ENCODE results near the gene TOMM20L. TPM values are rescaled to one million over a fixed set of nuclear protein-coding genes. Genes with fewer than 3 reads are reported as not detected.

Gene TOMM20L
- total RNA-seq = not detected in 2 replicates

DNA sequence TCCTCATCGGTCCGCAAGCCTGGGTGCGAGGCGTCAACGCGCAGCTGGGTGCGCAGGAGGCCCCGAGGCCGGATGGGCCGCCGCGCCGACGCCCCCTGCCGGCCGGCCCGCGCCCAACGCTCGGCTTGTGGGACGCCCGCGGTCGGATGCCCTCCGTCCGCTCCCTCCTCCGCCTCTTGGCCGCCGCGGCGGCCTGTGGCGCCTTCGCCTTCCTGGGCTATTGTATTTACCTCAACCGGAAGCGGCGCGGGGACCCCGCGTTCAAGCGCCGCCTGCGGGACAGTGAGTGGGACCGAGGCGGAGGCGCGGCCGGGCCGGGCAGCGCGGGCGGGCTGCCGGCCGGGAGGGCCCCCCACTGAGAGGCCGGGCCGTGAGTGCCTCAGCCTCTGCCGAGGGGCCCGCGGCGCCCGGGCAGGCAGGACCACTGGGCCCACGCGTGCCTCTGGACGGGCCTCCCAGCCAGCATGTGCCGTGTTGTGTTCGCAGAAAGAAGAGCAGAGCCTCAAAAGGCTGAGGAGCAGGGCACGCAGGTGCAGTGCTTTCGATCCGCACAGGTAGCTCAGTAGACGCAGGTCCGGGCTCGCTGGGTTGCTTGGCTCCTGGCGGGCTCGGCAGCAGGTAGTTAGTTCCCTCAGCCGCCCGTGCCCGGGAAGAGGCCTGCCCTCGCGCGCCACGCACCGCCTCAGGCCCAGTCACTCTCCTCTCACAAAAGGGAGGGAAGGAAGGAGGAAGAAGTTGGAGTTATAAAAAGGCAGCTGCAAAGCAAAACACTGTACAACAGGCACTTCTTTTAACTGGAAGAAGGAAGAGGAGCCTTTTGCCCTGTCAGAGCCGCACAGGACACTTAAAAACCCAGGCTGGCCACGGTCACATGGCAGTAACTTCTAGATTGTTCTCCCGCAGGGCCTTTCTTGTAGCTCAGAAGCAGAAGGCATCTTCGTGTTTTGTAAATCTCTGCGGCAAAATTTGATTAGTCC is at the start of gene TOMM20L:
TSS of gene TOMM20L (plus strand) at position 119 of the 977 bp plus-strand sequence. CDS start at position 147, 28 bp downstream.

GRCh38 chr14:58427281-58428117 is 31.8 kb downstream of the TOMM20L start, which contains the start of the genes KIAA0586 and TIMM9:
Gene KIAA0586, plus strand, starts transcription at chr14:58427719. Its CDS starts 546 bp downstream, at chr14:58428265.
Gene TIMM9, minus strand, starts transcription at chr14:58427531. Its CDS starts 15,586 bp downstream, at chr14:58411945.

Other genes with a start within 250 kb of the TOMM20L start
- 0.15 and 1.6 TPM in 2 replicates for gene ARMH4, start 243.7 kb upstream of the TOMM20L start, total RNA-seq
- 41.3 and 53.8 TPM in 2 replicates for gene ACTR10, start 195.8 kb upstream of the TOMM20L start, total RNA-seq
- gene PSMA3, start 151.1 kb upstream of the TOMM20L start, total RNA-seq = 168 and 266 TPM in 2 replicates
- 5.5 and 9.7 TPM in 2 replicates for gene ARID4A, start 97.4 kb upstream of the TOMM20L start, total RNA-seq
- 20.8 and 36.6 TPM in 2 replicates for gene TIMM9, start 31.6 kb downstream of the TOMM20L start, total RNA-seq
- gene KIAA0586, start 31.8 kb downstream of the TOMM20L start, total RNA-seq = 16.2 and 23.9 TPM in 2 replicates
- gene DACT1, start 242.0 kb downstream of the TOMM20L start, total RNA-seq = 0.32 and 0.46 TPM in 2 replicates

Measured in epithelial cell of umbilical artery (primary cell).